CD1c-positive myeloid dendritic cell (primary cell): Measurements from ENCODE around the gene NKD1.
A peak's percentile ranks its signal among the peaks of the same experiment; 100 is the strongest.

Source experiments
- DNase-seq: peaks from one replicate; pipeline ENCODE4 v3.0.0-alpha.2; 2016; ENCODE audit errors: extremely low spot score

NKD1 gene

DNA sequence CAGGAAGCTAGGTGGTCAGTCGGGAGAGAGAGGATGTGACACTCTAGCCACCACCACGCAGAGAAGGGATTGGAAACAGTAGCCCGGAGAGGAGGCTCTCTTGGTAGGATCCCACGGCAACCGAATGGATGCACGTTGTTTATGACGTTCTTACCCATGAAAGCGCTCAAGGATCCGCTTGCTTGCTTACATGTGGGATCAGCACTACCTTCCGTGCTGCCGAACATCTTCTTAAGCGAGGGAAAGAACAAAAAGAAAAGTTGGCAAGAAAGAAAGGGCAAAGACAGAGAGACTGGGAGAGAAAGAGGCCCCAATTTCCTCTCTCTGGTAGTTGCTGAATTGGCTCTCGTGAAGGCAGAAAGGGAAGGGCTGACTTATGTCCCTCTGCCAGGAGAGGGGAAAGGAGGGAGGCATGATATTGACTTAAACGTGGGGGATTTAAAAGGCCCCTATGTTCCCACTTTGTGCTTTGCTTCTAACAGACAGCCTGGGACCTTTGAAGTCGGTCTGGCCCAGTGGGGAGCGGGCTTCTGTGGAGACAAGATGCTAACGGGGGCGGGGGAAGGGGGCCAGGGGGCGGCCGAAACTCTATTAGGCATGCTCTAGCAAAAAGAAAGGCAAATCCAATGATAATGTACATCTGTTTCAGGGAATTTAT, 97.5 kb downstream of the NKD1 start:
- no peak for DNase-seq

DNA sequence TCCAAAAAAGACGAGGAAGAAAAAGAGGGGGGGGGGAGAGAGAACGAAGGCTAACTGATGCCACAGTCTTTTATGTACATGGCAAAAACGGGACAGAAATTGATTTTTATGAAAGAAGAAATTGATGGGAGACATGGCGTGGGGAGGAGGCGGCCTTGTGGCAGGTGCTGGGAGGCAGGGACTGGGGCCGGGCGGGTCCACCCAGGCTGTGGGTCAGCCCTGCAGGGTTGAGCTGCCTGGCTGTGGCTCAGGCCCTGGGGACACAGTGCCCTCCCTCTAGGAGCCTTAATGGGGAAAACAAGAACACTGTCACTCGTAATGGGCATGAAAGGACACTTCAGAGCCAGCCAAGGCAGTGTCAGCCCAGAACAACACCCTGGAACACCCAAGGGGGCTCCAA, 98.1 kb downstream of the NKD1 start:
- no peak for DNase-seq

DNA sequence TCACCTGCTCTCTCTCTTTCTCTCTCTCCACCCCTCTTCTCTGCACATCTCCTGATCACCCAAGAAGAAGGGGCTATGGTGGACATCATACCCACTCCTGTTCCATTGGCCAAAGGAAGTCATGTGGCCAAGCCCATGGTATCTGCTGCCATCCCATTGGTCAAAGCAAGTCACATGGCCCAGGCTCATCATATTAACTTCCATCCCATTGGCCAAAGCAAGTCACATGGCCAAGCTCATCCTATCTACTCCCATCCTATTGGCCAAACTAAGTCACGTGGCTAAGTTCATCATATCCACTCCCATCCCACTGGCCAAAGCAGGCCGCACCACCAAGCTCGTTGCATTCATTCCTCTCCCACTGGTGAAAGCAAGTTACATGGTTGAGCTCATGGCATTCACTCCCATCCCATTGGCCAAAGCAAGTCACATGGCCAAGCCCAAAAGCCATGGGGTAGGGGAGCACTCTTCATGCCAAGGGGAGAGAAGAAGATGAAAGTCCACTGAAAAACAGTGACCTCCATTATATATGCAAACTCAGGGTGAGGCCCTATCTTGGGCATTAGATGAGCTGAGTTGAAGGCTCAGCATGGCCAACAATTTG, 103.7 kb downstream of the NKD1 start:
- DNase-seq, result no peak

DNA sequence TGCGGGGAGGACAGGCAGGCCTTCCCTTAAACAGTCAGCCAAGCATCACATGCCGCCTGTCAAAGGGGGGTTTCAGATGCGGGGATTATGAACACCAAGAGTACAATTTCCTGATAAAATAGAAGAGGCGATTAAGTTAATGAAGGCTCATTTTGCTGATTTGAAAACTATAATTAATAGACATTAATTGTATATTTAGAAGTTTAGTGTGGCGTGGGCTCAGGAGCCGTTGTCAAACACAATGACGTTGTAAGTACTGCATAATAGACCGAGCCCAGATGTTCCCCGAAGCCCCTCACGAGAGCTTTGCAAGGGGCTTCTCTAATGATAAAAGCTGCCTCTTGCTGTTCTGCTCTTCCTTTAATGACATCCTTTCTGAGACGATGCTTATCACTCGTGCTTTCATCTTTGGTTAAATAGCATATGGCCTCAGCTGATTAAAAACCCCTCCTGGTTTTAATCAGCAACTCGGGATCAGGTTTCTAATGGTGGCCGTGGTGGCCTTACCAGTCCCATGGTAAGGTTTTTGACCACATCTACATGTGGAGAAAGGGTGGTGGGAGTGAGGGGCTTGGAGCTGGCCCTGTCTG, 104.7 kb downstream of the NKD1 start:
- DNase-seq, result no peak

DNA sequence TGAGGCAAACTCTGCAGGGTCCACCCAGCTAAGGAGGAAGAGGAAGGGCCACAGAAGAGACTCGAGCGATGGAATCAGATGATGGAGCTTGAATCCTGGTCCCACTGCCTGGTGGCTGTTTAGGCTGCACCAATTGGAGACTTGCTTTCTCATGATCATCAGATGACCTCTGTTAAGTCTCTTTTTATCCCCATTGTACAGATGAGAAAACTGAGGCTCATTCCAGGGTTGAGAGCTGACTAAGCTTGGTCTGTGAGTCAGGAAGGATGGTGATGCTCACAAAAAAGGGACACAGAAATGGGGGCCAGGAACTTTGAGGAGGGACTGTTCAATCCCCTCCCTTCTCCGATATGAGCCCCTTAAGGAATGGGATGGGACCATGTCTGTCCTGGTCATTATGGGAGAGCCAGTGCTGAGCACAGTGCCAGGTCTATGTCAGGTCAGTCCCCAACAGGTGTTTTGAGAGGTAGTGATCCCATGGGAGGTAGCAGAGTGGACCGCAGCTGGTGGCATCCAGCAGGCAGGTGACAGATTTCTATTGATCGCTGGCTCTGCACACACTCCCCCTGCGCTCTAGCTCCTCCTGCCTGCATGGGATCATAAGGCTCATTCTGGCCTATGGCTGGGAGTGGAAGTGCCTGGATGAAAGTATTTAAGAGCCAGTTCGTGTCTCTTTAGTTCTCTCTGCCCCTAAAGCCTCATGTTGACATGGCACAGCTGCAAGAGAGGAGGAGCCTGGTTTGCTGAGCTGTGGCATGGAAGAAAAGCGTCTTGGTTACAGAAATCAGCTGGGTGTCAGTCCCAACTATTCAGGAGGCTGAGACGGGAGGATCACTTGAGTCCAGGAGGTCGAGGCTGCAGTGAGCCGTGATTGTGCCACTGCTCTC, 105.7 kb downstream of the NKD1 start:
- DNase-seq, result no peak

GRCh38 chr16:50655558-50656055, 107.4 kb downstream of the NKD1 start:
- DNase-seq, result no peak

- no peak for DNase-seq
Measured at GRCh38 chr16:50657241-50657640, 109.0 kb downstream of the NKD1 start.

DNA sequence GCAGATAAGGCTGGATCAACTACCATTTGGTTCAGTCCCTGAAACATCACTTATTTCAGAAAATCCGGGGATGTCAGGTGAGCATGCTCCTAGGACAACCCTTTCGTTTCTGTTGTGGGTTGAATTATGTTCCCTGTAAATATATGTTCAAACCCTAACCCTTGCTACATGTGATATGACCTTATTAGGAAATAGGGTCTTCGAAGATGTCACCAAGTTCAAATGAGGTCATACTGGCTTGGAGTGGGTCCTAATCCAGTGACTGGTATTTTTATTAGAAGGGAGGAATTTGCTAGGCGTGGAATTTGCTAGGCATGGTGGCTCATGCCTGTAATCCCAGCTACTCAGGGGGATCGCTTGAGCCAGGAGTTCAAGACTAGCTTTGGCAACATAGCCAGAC, 111.6 kb downstream of the NKD1 start:
- DNase-seq, result no peak

DNA sequence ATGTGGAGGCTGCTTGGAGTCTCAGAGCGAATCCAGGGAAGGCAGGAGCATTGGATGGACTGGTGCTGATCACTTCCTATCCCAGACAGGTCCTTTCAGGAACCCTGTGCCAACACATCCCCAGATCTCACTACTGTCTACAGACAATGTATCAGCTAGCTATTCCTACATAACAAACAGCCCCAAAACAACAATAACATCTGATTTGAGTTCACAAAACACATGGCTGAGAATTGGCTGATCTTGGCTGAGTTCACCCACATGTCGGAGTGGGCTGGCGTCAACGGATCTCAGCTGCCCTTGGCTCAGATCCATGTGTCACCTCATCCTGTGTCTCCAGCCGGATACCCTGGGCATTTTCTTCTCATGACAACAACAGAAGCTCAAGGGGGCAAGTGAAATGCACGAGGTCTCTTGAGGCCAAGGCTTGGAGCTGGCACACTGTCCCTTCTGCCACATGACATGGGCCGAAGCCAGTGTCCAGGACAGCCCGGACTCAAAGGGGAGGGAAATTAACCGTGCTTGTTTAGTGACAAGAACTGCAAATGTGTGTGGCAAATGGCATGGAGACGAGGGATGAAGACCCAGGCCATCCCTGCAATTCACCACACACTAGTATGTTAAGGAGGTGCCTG, 114.2 kb downstream of the NKD1 start:
- no peak for DNase-seq

- no peak for DNase-seq
Measured at GRCh38 chr16:50664270-50664669, 116.1 kb downstream of the NKD1 start.

DNA sequence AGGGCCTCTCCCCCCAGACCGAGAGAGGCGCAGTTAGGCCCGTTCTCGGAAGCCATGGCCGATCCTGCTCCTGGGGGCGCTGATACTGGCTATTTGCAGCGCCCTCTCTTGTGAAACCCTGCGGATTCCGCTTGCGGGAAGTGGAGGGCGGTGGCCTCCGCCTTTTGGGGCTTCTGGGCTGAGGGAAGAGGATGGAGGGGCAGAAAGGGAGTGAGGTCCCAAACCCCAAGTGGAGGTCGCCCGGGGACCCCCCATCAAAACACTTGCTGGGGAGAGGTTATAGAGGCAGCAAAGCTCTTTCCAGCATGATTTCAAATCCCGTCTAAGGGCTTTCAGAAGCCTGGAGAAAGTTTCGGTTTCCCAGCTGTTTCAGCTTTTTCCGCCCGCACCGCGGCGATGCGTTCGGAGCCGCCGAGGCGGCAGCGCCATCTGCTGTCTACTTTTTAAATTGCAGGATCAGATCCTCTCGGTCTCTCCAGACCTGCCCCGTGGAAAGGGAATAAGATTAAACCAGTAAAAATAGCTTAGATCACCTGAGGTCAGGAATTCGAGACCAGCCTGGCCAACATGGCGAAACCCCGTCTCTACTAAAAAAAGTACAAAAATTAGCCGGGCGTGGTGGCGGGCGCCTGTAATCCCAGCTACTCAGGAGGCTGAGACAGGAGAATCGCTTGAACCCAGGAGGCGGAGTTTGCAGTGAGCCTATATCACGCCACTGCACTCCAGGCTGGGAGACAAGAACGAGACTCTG, 117.1 kb downstream of the NKD1 start:
- DNase-seq, result peak; percentile 87

GRCh38 chr16:50666658-50667496, 118.7 kb downstream of the NKD1 start:
- DNase-seq, result peak; percentile 55

- no peak for DNase-seq
Measured at GRCh38 chr16:50667497-50668367, 119.5 kb downstream of the NKD1 start.

GRCh38 chr16:50668368-50669008, 120.3 kb downstream of the NKD1 start:
- no peak for DNase-seq

DNA sequence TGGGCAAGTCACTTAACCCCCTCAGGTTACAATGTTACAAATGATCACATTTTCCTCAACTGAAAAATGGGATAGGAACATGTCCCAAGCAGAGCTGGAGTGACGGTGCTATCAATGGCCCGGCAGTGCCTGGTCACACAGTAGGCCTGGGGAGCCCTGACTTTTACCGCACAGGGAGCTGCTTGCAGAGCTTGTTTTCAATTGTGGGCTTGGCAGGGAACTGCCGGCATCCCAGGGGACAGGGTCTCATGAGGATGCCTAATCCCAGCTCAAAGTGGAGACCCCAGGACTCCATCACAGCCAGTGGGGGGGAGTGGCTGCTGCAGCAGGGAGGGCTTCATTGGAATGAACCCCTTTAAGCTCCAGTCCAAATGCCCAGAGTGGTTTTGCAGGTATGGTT, 121.5 kb downstream of the NKD1 start:
- DNase-seq, result no peak

GRCh38 chr16:50670476-50670875, 122.3 kb downstream of the NKD1 start:
- no peak for DNase-seq

- peak; percentile 68 for DNase-seq
Measured at GRCh38 chr16:50671644-50672260, 123.6 kb downstream of the NKD1 start.
